RKO (cell line): ENCODE results near the gene ENGASE.
"Not testable (repeated sequence)": the region's sequence is repeated elsewhere in the genome, so short reads cannot be mapped to it uniquely, and the experiment has no call there.

Experiments
- DNase-seq: peaks from one replicate; pipeline ENCODE4 v3.0.0-alpha.2; 2016; ENCODE audit warnings: low spot score

ENGASE gene, protein sequence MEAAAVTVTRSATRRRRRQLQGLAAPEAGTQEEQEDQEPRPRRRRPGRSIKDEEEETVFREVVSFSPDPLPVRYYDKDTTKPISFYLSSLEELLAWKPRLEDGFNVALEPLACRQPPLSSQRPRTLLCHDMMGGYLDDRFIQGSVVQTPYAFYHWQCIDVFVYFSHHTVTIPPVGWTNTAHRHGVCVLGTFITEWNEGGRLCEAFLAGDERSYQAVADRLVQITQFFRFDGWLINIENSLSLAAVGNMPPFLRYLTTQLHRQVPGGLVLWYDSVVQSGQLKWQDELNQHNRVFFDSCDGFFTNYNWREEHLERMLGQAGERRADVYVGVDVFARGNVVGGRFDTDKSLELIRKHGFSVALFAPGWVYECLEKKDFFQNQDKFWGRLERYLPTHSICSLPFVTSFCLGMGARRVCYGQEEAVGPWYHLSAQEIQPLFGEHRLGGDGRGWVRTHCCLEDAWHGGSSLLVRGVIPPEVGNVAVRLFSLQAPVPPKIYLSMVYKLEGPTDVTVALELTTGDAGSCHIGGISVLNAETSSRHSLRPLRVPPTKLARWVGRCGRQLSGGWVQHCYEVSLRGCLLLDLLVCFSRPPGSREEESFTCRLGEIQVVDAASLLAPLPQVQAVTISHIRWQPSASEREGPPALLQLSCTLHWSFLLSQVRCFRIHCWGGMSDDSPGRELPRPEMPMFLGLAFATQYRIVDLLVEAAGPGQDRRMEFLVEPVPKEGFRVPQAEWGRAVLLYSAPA

DNA sequence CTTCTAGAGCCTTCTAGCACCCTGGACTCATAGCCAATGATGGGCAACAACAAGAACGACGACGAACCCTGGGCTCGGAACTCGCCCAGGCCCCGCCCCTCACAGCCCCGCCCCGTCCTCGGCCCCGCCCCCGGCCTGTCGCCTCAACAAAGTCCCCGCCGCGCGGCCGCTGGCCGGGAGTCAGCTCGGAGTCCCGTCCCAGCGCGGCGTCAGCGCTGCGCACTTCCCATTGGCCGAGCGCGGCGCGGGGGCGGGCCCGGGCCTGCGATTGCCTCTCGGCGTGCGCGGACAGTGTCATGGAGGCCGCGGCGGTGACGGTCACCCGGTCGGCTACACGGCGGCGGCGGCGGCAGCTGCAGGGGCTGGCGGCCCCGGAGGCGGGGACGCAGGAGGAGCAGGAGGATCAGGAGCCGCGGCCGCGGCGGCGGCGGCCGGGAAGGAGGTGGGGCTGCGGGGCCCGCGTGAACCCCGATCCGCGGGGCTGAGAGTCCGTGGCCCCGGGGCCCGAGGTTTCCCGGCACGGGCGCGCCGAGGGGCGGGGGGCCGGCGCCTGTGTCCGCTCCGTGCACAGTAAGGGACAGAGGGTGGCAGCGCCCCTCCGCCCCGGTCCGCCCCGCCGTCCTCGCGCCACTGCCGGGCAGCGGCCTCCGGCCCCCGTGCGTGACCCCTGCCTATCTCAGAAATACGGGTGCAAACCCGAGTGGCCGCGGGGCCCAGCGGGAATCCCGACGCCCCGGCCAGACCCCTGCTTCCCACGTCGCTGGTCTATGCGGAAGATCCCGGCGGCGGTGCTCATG lies at the start of gene ENGASE:
ENGASE (plus strand) TSS at position 176 of the 797 bp plus-strand sequence; CDS start at position 297, 121 bp downstream.
- peak; percentile 91 for DNase-seq

DNA sequence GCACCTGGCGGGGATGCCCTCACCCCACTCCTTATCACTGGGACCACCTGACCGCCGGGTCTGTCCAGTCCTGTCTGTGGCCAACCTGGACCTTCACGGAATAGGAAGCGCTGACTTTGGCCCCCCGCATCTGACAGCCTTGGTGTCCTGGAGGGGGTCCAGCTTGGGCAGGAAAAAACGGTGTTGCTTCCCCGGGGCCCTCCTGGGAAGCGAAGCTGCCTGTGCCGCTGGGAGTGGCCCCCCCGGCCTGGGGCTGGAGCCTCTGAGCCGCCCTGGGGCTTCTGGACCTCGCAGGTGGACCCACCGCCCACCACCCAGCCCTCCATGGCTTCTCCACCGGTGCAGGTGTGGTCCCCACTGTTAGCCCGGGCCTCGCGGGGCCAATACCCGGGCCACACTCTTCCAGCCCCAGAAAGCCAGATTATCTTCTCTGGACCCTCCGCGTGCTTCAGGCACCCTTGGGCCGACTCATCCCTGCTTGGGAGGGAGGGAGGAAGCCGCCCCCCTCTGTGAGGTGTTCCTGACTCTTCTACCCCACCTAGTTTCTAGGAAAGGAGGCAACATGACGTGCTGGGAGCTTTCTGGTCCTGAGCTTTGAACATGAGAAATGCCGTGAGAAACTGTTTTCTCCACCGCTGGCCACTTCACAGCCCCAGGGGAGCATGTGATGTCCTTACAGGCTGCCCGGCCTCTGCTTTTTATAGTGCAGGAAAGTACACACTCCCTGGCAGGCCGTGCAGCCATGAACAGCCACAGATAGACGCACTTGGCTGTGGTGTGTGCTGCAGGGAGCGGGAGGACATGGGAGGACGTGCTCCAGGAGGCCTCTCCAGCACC lies 49.5 kb upstream of the ENGASE start:
- DNase-seq, result no peak

DNA sequence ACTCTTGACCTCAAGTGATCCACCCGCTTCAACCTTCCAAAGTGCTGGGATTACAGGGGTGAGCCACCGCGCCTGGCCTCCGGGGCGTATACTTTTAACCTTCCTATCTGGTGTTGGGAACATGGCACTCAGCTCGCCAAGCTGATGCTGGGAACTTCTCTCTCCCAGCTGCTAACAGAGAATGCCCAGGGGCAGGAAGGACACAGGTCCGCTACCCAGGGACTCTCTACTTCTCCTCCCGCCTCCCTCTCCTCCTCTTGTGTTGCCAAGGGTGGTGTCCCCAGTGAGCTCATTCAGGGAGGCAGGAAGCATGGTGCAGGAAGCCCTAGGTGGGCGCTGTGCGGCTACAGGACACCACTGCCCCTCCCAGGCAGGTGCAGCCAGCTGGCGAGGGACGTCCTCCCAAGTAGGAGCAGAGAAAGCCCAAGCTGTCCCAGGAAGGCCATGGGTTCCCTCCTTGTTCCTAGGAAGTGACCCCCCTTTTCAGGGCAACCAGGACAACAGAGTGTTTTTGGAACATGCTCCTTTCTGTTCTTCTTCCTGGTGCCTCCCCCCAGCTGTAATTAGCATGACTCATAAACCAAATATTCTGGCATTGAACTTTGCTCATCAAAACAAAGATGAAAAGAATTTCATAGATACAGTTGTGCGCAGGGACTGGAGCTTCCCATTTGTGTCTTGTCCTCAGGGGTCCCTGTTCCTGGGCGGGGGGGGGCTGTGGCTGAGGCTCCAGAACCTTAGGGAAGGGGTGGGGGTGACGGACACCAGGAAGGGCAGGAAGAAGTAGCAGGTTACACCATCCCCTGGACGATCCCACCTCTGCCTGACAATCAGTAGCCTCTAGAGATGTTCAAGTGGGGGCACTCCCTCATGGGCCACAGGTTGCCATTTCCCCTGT lies 48.0 kb upstream of the ENGASE start:
- peak; percentile 56 for DNase-seq

DNA sequence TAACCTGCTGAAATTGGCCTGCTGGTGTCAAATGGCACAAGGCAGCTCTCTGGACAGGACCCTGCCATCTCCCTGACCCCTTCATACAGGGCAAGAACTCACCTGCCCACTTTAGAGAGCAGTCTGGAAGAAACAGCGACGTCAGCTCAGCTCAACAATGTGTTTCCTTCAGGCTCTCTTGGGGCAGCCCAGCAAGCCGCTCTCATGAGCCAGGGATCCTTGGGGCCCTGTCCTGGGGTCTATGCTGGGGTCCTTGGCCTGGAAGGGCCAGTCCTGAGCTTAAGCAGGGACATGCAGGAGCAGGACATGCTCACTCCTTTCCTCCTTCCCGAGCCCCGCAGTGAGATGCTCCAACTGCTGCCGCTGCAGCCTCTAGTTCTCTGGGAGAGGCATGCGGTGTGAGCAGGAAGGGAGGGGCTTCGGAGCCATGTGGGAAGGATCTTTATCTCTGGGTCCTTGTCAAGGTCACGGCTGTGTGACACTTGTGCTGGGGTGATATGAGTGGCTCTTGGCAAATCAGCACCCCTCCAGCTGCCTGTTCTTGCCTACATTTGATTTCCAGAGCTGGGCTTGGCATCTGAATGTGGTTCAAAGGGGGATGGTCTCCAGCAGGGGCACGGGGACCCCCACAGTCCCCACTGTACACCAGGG lies 47.2 kb upstream of the ENGASE start:
- DNase-seq, result no peak

DNA sequence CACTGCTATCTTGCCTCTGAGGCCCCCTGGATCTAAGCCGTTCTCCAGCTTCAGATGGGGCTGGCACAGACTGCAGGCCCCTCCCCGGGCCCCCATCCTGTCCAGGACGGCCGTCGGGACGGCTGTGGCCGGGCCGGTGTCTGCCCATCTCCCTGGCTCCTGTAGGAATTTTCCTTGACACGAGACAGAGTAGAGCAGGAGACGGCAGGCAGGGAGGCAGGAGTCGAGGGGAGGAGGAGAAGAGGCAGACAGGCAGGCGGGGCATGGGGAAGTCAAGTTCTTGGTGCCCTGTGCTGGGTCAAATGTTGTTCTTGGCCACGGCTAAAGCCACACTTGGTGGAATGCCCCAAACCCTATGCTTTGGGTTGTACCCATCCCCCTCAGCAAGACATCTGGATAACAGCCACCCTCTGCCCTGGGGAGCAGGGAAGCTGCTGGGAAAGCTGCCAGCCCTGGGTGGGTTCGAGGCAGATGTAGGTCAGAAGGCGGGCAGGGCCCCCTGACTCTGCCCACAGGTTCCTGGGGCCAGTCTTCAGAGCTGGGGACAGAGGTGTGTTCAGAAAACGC lies 46.6 kb upstream of the ENGASE start:
- DNase-seq, result no peak

DNA sequence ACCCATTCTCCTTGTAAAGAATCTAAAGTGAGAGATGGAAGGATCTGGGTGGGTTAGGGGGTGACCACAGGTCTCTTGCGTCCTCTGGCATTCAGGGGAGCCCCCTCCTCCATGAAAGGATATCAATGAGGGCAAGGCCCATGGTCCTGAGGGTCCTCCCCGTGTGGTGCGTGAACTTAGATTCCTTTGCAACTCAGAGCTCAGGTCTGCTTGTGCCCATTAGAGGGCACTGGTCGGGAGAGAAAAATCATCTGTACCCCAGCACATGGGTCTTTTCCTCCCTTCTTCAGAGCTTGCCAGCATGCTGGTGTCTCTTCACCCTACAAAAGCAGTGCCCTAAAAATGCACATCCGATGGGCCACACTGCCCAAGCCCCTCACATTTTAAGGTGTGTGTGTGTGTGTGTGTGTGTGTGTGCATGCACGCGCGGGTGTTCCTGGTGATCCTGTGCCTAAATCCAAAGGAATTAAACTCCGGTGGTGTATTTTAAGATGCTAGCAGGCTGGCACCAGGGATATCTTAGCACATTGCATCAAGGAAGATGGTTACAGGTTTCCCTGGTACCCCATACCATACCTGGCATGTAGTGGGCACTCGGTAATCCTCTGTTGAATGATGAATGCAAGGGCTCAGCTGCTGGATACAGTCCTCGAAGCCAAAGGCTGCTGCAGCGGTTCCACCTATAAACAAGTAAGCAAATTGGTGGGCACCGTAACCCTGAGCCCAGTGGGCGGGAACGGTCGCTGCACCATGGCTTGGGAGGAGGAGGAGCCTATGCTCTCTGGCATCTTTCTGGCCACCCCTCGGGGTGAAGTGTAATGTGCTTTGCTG lies 45.9 kb upstream of the ENGASE start:
- DNase-seq, result no peak

DNA sequence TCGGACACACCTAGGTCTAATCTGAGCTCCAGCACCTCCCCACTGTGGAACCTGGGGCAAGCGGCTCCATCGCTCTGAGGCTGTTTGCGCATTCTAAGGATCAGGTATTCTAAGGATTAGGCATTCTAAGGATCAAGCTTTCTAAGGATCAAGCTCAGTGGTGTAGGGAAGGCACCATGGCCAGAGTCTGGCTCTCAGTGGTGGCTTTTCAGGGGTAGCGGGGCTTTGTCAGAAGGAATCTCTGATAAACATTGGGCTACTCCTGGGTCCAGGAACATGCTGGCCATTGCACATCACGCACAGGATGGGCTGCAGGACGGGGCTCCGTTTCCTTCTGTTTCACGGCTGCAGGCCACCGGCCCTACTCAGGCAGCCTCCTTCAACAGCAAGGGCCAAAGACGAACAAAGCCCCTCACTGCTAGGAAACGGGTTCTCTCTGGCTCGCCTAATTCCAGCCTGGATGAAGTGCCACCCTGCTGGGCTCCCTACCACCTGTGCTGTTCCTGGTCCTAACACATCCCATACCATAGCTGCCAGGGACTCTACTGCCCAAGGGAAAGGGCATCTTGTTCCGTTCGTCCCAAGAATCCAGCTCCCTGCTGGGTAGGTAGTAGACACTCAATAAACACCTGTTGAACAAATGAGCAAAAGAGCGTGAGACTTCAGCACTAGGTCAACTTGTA lies 45.2 kb upstream of the ENGASE start:
- DNase-seq, result no peak

DNA sequence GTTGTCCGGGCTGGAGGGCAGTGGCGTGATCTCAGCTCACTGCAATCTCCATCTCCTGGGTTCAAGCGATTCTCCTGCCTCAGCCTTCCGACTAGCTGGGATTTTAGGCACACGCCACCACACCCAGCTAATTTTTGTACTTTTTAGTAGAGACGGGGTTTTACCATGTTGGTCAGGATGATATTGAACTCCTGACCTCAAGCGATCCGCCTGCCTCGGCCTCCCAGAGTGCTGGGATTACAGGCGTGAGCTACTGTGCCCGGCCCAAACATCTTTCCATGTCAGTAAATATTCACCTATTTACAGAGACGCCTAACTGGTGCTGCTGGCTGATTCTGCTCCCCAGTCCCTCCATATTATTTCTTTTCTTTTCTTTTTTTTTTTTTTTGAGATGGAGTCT lies 44.0 kb upstream of the ENGASE start:
- not testable (repeated sequence) for DNase-seq

DNA sequence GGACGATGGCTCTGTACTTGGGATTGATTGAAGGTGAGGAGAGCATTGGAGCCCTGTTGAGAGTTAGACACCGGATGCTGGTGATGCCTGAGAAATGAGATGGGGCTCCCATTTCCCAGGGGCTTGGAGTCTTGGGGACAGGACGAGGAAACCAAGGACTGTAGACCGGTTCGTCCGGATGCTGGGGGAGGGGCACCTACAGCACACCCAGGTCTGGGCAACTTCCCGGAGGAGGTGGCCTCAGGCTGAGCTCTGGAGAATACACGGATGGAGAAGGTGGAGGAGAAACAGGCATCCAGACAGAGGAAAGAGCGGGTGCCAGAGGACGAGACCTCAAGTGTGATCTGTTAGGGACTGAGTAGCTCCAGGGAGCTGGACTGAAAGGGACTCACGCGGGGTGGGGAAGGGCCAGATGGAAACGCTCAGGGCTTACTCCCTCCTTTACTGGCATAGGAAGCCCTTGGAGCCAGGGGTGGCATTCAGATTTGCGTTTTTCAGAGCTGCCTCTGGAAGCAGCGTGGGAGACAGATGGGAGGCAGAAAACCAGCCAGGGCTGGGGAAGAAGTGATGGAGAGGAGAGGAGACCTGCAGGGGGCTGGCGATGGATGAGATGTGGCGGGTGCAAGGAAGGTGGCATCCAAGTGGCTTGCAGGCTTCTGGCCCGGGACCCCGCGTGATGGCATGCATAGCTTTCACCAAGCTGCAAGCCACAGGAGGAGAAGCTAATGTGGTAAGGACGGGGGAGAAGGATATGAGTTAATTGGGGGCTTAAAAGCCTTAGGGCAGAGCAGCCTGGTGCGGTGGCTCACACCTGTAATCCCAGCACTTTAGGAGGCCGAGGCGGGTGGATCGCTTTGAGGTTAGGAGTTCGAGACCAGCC lies 42.4 kb upstream of the ENGASE start:
- no peak for DNase-seq

DNA sequence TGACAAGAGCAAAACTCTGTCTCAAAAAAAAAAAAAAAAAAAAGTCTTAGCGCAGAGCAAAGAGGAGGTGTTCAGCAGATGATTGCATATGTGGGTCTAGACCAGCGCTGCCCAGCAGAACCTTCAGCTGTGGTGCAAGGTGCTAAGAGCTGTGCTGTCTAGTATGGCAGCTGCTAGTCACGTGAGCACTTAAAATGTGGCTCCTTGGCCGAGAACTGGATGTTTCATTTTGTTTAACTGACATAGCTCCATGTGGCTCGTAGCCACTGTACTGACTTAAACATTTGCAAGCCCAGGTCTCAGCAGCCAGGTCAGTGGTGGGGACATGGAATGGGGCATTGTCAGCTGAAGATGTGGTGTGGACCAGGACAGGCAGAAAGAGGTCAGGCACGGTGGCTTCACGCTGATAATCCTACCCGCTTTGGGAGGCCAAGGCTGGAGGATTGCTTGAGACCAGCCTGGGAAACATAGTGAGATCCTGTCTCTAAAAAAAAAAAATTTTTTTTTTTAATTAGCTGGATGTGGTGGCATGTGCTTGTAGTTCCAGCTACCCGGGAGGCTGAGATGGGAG lies 41.5 kb upstream of the ENGASE start:
- DNase-seq, result no peak

DNA sequence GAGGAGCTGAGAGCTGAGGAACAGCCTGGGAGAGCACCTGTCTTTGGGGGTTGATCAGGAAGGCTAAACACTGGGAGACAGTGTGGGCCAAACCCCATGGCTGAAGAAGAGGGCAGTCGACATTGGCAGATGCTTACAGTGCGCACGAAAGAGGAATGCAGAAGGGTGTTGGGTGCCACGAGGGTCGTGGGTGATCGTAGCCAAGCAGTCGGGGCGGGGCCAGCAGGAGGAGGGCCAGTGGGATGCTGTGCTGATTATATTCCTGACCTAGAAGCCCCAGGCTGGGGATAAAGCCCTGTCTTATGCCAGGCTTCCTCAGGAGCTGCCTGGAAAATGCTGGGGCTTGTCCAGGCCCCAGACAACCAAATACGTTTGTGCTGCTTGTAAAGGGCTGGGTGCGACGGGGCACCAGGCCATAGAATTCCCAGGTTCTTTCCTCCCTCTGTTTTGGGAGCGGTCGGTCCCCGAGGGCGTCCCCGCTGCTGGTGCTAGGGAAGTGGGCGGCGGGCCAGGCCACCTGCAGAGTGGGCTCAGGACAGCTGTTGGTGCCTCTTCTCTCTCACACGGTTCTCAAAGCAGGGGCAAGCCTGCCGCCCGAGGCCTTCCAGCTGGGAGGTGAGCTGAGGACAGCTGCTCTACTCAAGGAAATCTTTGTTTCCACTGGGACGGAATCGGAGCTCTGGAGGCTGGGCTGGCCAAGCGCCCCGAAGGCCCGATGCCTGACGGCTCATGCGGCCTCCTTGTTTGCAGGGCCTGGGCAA lies 40.7 kb upstream of the ENGASE start:
- no peak for DNase-seq

DNA sequence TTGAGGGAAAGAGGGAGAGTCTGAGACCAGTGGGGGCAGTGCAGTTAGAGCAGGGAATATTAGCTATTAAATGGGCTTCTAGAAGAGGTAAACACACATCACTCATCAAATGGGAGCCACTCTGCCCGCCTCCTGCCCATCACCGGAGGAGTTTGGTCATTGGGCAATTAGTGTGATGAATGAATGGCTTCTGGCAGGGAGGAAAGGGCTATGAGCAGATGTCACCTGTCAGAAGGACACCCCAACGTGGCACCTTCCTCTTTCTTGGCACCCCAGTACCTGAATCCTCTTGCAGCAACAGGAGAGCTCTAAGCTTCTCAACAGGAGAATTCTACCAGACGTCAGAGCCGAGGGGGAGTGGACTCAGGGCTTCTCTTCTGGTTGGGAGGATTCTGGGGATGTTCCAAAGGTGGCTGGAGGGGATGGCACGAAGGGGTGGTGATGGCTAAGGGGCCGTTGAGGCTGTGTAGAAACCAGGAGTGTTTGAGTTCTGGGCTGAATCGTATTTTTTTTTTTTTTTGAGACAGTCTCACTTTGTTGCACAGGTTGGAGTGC lies 39.6 kb upstream of the ENGASE start:
- no peak for DNase-seq

DNA sequence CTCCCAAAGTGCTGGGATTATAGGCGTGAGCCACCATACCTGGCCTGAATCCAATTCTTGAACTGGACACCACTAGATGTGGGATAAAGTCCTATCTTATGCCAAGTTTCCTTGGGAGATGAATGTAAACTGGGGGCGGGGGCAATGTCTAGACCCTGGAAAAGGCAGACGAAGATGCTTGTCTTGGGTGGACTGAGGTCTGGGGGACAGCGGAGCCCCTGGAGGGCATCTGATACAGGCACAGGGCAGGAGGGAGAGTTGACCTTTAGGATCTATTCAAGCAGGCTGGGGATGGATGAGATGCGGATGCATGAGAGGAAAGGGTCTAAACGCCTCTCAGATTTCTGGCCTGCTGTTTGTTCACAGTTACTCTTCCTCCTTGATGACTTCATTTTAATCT lies 38.9 kb upstream of the ENGASE start:
- DNase-seq, result no peak

DNA sequence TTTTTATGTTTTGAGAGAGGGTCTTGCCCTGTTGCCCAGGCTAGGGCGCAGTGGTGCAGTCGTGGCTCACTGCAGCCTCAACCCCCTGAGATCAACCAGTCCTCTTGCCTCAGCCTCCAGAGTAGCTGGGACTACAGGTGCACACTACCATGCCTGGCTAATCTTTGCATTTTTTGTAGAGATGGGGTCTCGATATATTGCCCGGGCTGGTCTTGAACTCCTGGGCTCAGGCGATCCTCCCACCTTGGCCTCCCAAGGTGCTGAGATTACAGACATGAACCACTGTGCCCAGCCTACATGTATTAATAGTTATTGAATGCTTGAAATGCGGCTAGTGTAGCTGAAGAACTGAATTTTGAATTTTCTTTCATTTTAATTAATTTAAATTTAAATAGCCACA lies 38.4 kb upstream of the ENGASE start:
- DNase-seq, result no peak

DNA sequence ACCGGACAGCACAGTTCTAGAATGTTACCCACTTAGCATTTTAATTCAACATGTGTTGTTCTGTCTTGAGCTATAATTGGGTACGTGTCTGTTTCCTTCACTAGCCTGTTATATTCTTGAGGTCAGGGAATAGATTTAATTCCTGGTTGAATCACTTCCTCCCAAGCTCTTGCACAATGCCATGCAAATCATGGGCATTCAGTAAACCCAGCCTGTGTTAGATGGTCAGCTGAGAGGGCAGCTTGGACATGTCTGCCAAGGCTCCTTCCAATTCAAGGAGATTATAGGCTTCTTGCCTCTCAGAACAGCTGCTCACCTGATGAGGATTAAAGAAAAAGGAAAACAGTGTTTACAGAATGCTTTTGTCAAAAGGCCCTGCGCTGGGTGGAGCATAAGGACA lies 38.0 kb upstream of the ENGASE start:
- DNase-seq, result peak; percentile 63
